GM12878 (cell line): ENCODE data around the gene MYO3B. TPM values are rescaled to one million over a fixed set of nuclear protein-coding genes. Genes with fewer than 3 reads are reported as not detected.

Source experiments
- ATAC-seq: fragments of 200-7000 bp; cut with Tn5 transposase; 3 replicates; pipeline ENCODE4 v1.9.1; 2020; ENCODE audit warnings: mild to moderate bottlenecking, moderate library complexity
- BruUV-seq: library from RNA; stranded (reverse); fragments of 400-500 nt; replicated peaks from 2 replicates; lab custom pipeline; 2021; lab: Mats Ljungman, UMichigan
- CTCF ChIA-PET: fragments of 300-600 bp; sonication (Branson Sonifier 250); formaldehyde crosslinking; extraction: SDS; loops from one replicate; lab custom pipeline; 2021; ENCODE audit warnings: inconsistent platforms; lab: Yijun Ruan, JAX
- POLR2A ChIA-PET: fragments of 350-600 bp; formaldehyde crosslinking; extraction: SDS; loops from one replicate; lab custom pipeline; 2021; ENCODE audit warnings: inconsistent platforms; lab: Charles Lee
- RAD21 ChIA-PET: fragments of 300-600 bp; sonication (Branson Sonifier 250); formaldehyde crosslinking; loops from one replicate; lab custom pipeline; 2023; ENCODE audit warnings: antibody characterized with exemption; ENCODE audit not compliant: unreplicated experiment; lab: Charles Lee
- SMC1A ChIA-PET: fragments of 300-600 bp; sonication (Branson Sonifier 250); formaldehyde crosslinking; loops from one replicate; lab custom pipeline; 2023; ENCODE audit not compliant: unreplicated experiment, uncharacterized antibody; lab: Charles Lee
- DNase-seq: peaks from one replicate; pipeline ENCODE4 v3.0.0-alpha.2; 2011; ENCODE audit warnings: low read depth, low spot score
- FAIRE-seq: peaks from 3 replicates; lab custom pipeline; 2011; peaks lifted over from hg19 to GRCh38; lab: Jason Lieb, UNC
- H2AFZ ChIP-seq: 2 replicates; pipeline ENCODE4 v1.6.0; 2011; ENCODE audit warnings: low read depth, low read length, control low read depth; ENCODE audit not compliant: control insufficient read depth
- H3K27ac ChIP-seq: 2 replicates; pipeline ENCODE4 v1.5.1; 2011; ENCODE audit warnings: control low read depth; ENCODE audit not compliant: control insufficient read depth, insufficient read depth
- H3K27me3 ChIP-seq, 2 experiments: replicated peaks in 1 of 2; 2 replicates each; pipeline versions ENCODE4 v1.6.0 to v1.6.1; 2011; ENCODE audit warnings: low read length in 1 of 2; ENCODE audit not compliant: control insufficient read depth in 2 of 2, insufficient read depth in 2 of 2
- H3K36me3 ChIP-seq, 2 experiments: 2 replicates each; pipeline ENCODE4 v1.5.1; 2011; ENCODE audit warnings: low read length in 1 of 2; ENCODE audit not compliant: control insufficient read depth in 2 of 2, insufficient read depth in 2 of 2
- H3K4me1 ChIP-seq: 2 replicates; pipeline ENCODE4 v1.6.1; 2011; ENCODE audit warnings: mild to moderate bottlenecking, low read length, moderate library complexity, mixed read lengths; ENCODE audit not compliant: control insufficient read depth, insufficient read depth
- H3K4me2 ChIP-seq: 2 replicates; pipeline ENCODE4 v1.6.0; 2011; ENCODE audit warnings: control low read depth; ENCODE audit not compliant: control insufficient read depth, insufficient read depth
- H3K4me3 ChIP-seq: fragments of 200-600 bp; sonication (generic); 2 replicates; pipeline ENCODE4 v1.5.1; 2016
- H3K79me2 ChIP-seq: 2 replicates; pipeline ENCODE4 v1.6.0; 2011; ENCODE audit warnings: low read length; ENCODE audit not compliant: control insufficient read depth, insufficient read depth
- H3K9ac ChIP-seq: 2 replicates; pipeline ENCODE4 v1.8.0; 2011; ENCODE audit warnings: low read length, control low read depth, mixed read lengths; ENCODE audit not compliant: control insufficient read depth, insufficient read depth
- H3K9me3 ChIP-seq: replicated peaks from 3 replicates; pipeline ENCODE4 v1.5.1; 2011; ENCODE audit warnings: mild to moderate bottlenecking, low read length; ENCODE audit not compliant: control insufficient read depth, insufficient read depth
- H4K20me1 ChIP-seq: 2 replicates; pipeline ENCODE4 v1.6.0; 2011; ENCODE audit not compliant: control insufficient read depth, insufficient read depth
- CBFB ChIP-seq: IDR thresholded peaks from 2 replicates; pipeline ENCODE4 v1.6.1; 2016; ENCODE audit warnings: antibody characterized with exemption, low read depth
- CHD4 ChIP-seq: fragments of 200-600 bp; sonication (generic); IDR thresholded peaks from 2 replicates; pipeline ENCODE4 v1.6.1; 2016; ENCODE audit warnings: mild to moderate bottlenecking
- CREB1 ChIP-seq: IDR thresholded peaks from 2 replicates; pipeline ENCODE4 v1.6.1; 2012; ENCODE audit warnings: low read depth, mild to moderate bottlenecking, inconsistent platforms
- CREM ChIP-seq: IDR thresholded peaks from 2 replicates; pipeline ENCODE4 v1.6.1; 2014; ENCODE audit warnings: antibody characterized with exemption, low read depth
- GABPA ChIP-seq: IDR thresholded peaks from 2 replicates; pipeline ENCODE4 v1.6.1; 2014; ENCODE audit warnings: antibody characterized with exemption, low read depth, mild to moderate bottlenecking, inconsistent platforms
- RFX5 ChIP-seq: IDR thresholded peaks from 2 replicates; pipeline ENCODE4 v1.6.1; 2011; ENCODE audit warnings: low read depth, low read length, improper control_type of control experiment
- SIN3A ChIP-seq: IDR thresholded peaks from 2 replicates; pipeline ENCODE4 v1.6.1; 2012; ENCODE audit warnings: low read depth, low read length, improper control_type of control experiment
- SMC3 ChIP-seq: IDR thresholded peaks from 2 replicates; pipeline ENCODE4 v1.6.1; 2011; ENCODE audit warnings: low read length, improper control_type of control experiment, borderline replicate concordance
- TARDBP ChIP-seq: IDR thresholded peaks from 2 replicates; pipeline ENCODE4 v1.6.1; 2016; ENCODE audit warnings: borderline replicate concordance
- TBL1XR1 ChIP-seq: IDR thresholded peaks from 2 replicates; pipeline ENCODE4 v1.6.1; 2012; ENCODE audit warnings: low read depth, low read length, improper control_type of control experiment
- WRNIP1 ChIP-seq: IDR thresholded peaks from 2 replicates; pipeline ENCODE4 v1.6.1; 2011; ENCODE audit warnings: low read depth, low read length, improper control_type of control experiment, borderline replicate concordance
- ZNF622 ChIP-seq: fragments of 450-650 bp; IDR thresholded peaks from 2 replicates; pipeline ENCODE4 v1.6.1; 2017; ENCODE audit warnings: mild to moderate bottlenecking, inconsistent platforms
- WGBS: methylation state at CpG from one replicate; pipeline ENCODE4 v1.1.6; 2016; ENCODE audit warnings: low lambda C conversion rate; ENCODE audit not compliant: insufficient replicate concordance, insufficient coverage; ENCODE audit errors: missing lambda C conversion rate; 5-methylcytosine and 5-hydroxymethylcytosine counted together
- in situ Hi-C: fragments of 300-500 bp; cut with MboI; formaldehyde crosslinking; loops from 9 replicates; pipeline ENCODE4 v1.14.3; 2018; ENCODE audit warnings: mixed read lengths
- intact Hi-C: fragments of 100-400 bp; cut with micrococcal nuclease; formaldehyde crosslinking; loops from one replicate; pipeline ENCODE4 v1.14.2; 2022; ENCODE audit not compliant: unreplicated experiment
- polyA plus RNA-seq, 11 experiments: library from polyadenylated mRNA; depleted of rRNA in 4 of 11; unstranded in 6 of 11; stranded (reverse) in 5 of 11; fragments of >200 nt; fragmentation: Nextera tagmentation in 4 of 11; fragmentation: Illumina TruSeq in 1 of 11; extraction: Ambion mirVana in 4 of 11; extraction: Trizol in 1 of 11; gene quantifications; 1 replicate in 1 of 11; 2 replicates in 10 of 11; pipeline versions ENCODE4 v1.2.1 to v1.2.3, GENCODE V29; 2011 to 2016; ENCODE audit warnings: inconsistent platforms in 2 of 11, missing spikeins in 2 of 11, low read depth in 1 of 11
- total RNA-seq, 4 experiments: library from RNA; depleted of rRNA in 3 of 4; stranded (reverse); fragments of >200 nt in 3 of 4; fragmentation: Illumina TruSeq in 1 of 4; extraction: Trizol in 1 of 4; gene quantifications; 2 replicates each; pipeline versions ENCODE4 v1.2.1 to v1.2.3, GENCODE V29; 2013 to 2021
- TF ChIP-seq, protein P1 (sequence below): IDR thresholded peaks from 2 replicates; pipeline ENCODE4 v1.6.1; 2012; ENCODE audit warnings: low read depth, low read length, improper control_type of control experiment
- TF ChIP-seq, protein P2 (sequence below): IDR thresholded peaks from 2 replicates; pipeline ENCODE4 v1.6.1; 2011; ENCODE audit warnings: mild to moderate bottlenecking, low read depth, low read length, moderate library complexity; ENCODE audit not compliant: insufficient replicate concordance

Gene MYO3B
- total and polyA plus RNA-seq, 10 of the 15 experiments (the other 5 are each of a cell fraction or from before 2014, with no cell fraction given) = 1.1 to 7.1 (median 2.1) TPM

DNA sequence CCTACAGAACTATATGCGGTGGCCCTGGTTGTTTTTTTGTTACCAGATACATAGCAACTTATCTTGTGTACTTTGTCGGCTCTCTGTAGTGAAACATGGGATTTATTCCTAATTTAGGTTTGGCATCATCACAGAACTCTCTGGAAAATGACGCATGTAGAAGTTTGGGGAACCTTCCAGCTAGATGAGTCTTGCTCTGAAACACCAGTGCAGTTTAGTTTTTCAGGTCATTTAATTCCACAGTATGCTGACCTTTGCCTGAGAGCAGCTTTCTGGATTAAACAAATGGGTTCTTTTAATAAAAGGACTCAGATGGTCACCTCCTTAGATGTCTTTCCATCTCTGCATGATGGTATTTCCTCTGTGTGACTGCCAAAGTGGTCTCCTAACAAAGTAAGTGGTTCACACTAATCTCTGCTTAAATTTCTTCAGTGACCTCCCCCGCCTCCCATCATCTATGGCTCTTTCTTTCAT lies 39.9 kb downstream of the MYO3B start:
- ChIA-PET RAD21 (interaction anchor here (1.3 to 1.8 kb wide), 2 partner anchors 10 to 62 kb away, joined by 5 to 8 read pairs; no protein-coding TSS in a partner anchor), CTCF (interaction anchor here (1.9 kb wide), 1 partner anchor 10 kb away, joined by 6 read pairs; no protein-coding TSS in a partner anchor), POLR2A (interaction anchor here (1.4 to 2.1 kb wide), 3 partner anchors 8 to 41 kb away, joined by 4 to 8 read pairs (median 5); no protein-coding TSS in a partner anchor), SMC1A (interaction anchor here (1.0 to 3.1 kb wide), 7 partner anchors 9 to 72 kb away, joined by 3 to 23 read pairs (median 5); no protein-coding TSS in a partner anchor)
- 54% methylated on average over 4 of the region's 4 CpGs for WGBS
- H3K36me3 ChIP-seq = no peaks in the 10 kb centered on the region
- TF ChIP-seq CREM (no peak), ZNF622 (no peak)
- no peak overlapping the region for H3K9ac ChIP-seq
- in situ Hi-C loops (no loop called here), intact Hi-C loops (loop anchor here (10.0 kb wide), 1 partner anchor 123 kb away; no protein-coding TSS in a partner anchor)
- ATAC-seq = no peak
- no TSS peak for BruUV-seq
- H3K27ac ChIP-seq = no peak overlapping the region
- H3K79me2 ChIP-seq = no peaks in the 10 kb centered on the region
- H2AFZ ChIP-seq = no peak overlapping the region
- no peak for DNase-seq
- no peaks in the 10 kb centered on the region for H3K27me3 ChIP-seq
- H3K4me3 ChIP-seq = no peak overlapping the region
- no peaks in the 10 kb centered on the region for H4K20me1 ChIP-seq
- no peak overlapping the region for H3K4me2 ChIP-seq
- no peaks in the 10 kb centered on the region for H3K9me3 ChIP-seq
- H3K4me1 ChIP-seq = peaks cover 22% of the 10 kb centered on the region
- no peak for FAIRE-seq

DNA sequence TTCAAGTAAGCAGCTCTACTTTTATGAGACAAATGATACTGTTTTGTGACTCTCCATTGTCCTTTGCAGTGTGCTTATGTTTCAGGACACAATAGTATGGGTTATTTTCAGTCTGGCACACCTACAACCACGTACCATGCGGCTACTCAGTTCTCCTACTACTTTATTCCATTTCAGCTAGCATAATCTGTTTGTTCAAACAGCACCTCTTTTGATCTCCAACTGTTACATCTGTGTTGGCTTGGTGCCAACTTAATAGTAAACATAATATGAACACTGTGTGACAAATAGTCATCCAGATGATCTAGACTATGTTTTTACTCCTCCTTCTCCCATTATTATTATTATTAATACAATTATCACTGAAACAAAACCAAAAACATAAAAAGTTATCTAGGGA lies 40.5 kb downstream of the MYO3B start:
- no peak overlapping the region for H3K4me2 ChIP-seq
- no peaks in the 10 kb centered on the region for H4K20me1 ChIP-seq
- WGBS = 63% methylated on average over 2 of the region's 2 CpGs
- no peak overlapping the region for H3K9ac ChIP-seq
- no peak for FAIRE-seq
- no TSS peak for BruUV-seq
- H3K4me1 ChIP-seq = peaks cover 16% of the 10 kb centered on the region
- no peaks in the 10 kb centered on the region for H3K79me2 ChIP-seq
- no peak overlapping the region for H3K4me3 ChIP-seq
- H3K36me3 ChIP-seq = no peaks in the 10 kb centered on the region
- no peaks in the 10 kb centered on the region for H3K27me3 ChIP-seq
- ChIA-PET RAD21 (interaction anchor here (1.8 kb wide), 1 partner anchor 10 kb away, joined by 8 read pairs; no protein-coding TSS in a partner anchor), POLR2A (interaction anchor here (0.6 to 2.1 kb wide), 4 partner anchors 9 to 56 kb away, joined by 3 to 8 read pairs (median 4); no protein-coding TSS in a partner anchor), CTCF (interaction anchor here (0.9 to 1.9 kb wide), 2 partner anchors 8 to 9 kb away, joined by 3 to 6 read pairs; no protein-coding TSS in a partner anchor), SMC1A (interaction anchor here (1.0 to 3.1 kb wide), 8 partner anchors 9 to 73 kb away, joined by 3 to 23 read pairs (median 4); no protein-coding TSS in a partner anchor)
- ATAC-seq = no peak
- no peak for DNase-seq
- intact Hi-C loops = loop anchor here (10.0 kb wide), 1 partner anchor 124 kb away; no protein-coding TSS in a partner anchor
- no peak overlapping the region for H2AFZ ChIP-seq
- no peak overlapping the region for H3K27ac ChIP-seq
- in situ Hi-C loops = no loop called here
- H3K9me3 ChIP-seq = no peaks in the 10 kb centered on the region
- TF ChIP-seq GABPA (no peak), SMC3 (no peak), CREB1 (no peak), SIN3A (no peak), TARDBP (no peak), CBFB (no peak), RFX5 (no peak), WRNIP1 (no peak), CHD4 (no peak), TBL1XR1 (no peak)
- TF ChIP-seq, protein P1, sequence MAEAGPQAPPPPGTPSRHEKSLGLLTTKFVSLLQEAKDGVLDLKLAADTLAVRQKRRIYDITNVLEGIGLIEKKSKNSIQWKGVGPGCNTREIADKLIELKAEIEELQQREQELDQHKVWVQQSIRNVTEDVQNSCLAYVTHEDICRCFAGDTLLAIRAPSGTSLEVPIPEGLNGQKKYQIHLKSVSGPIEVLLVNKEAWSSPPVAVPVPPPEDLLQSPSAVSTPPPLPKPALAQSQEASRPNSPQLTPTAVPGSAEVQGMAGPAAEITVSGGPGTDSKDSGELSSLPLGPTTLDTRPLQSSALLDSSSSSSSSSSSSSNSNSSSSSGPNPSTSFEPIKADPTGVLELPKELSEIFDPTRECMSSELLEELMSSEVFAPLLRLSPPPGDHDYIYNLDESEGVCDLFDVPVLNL = no peak
- TF ChIP-seq, protein P2, sequence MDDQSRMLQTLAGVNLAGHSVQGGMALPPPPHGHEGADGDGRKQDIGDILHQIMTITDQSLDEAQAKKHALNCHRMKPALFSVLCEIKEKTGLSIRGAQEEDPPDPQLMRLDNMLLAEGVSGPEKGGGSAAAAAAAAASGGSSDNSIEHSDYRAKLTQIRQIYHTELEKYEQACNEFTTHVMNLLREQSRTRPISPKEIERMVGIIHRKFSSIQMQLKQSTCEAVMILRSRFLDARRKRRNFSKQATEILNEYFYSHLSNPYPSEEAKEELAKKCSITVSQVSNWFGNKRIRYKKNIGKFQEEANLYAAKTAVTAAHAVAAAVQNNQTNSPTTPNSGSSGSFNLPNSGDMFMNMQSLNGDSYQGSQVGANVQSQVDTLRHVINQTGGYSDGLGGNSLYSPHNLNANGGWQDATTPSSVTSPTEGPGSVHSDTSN = no peak
